IgD-negative memory B cell (primary cell): ENCODE measurements around the gene RAB30. TPM values are rescaled to one million over a fixed set of nuclear protein-coding genes. Genes with fewer than 3 reads are reported as not detected.

Source experiments
- H3K27ac Mint-ChIP-seq, 3 donors: one replicate each; pipeline ENCODE4 v1.8.0; 2020 to 2022; ENCODE audit warnings: mild to moderate bottlenecking in 3 of 3, mixed read lengths in 3 of 3, moderate library complexity in 1 of 3
- H3K27me3 Mint-ChIP-seq: one replicate; pipeline ENCODE4 v1.8.0; 2021; ENCODE audit warnings: mixed read lengths
- H3K36me3 Mint-ChIP-seq: one replicate; pipeline ENCODE4 v1.8.0; 2020; ENCODE audit warnings: mild to moderate bottlenecking, mixed read lengths
- H3K4me1 Mint-ChIP-seq, 3 donors: one replicate each; pipeline ENCODE4 v1.8.0; 2020 to 2022; ENCODE audit warnings: mixed read lengths in 3 of 3, mild to moderate bottlenecking in 1 of 3
- H3K4me3 Mint-ChIP-seq, 4 donors: one replicate each; pipeline ENCODE4 v1.8.0; 2020 to 2022; ENCODE audit warnings: mild to moderate bottlenecking in 4 of 4, mixed read lengths in 4 of 4, moderate library complexity in 3 of 4
- H3K9me3 Mint-ChIP-seq, 3 donors: one replicate each; pipeline ENCODE4 v1.8.0; 2020 to 2021; ENCODE audit warnings: mixed read lengths in 3 of 3, mild to moderate bottlenecking in 1 of 3
- polyA plus RNA-seq: library from polyadenylated mRNA; unstranded; fragments of 300-500 nt; fragmentation: Illumina TruSeq; gene quantifications from one replicate; pipeline ENCODE4 v1.2.3, GENCODE V29; 2021

The RAB30 gene
- polyA plus RNA-seq, 1 donor from 2014 or later: 39.4 TPM

DNA sequence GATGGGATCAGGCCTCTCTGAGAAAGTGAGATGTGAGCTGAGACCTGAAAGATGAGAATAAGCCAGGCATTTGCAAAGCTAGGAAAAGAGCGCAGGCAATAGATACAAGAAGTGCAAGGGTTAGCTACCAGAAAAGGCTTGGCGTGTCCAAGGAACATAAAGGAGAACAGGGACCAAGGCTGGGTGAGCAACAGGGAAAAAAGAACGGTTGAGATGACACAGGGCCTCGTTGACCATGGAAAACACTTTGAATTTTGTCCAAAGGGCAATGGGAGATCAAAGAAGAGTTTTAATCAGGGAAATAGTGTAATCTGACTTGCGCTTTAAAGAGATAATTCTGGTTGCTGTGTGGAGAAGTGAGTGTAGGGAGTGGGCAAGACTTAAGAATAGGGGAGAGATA, 35.0 kb downstream of the RAB30 start:
- Mint-ChIP-seq H3K27me3 (no peaks in the 10 kb centered on the region), H3K27ac (peak overlapping the region; percentile 2 to 87 (median 74)), H3K4me3 (peak overlapping the region in 2 of 4 donors; percentile 3 to 10), H3K36me3 (peaks cover 14% of the 10 kb centered on the region), H3K4me1 (peaks cover 60 to 66% (median 62%) of the 10 kb centered on the region in 3 donors), H3K9me3 (no peaks in the 10 kb centered on the region)

GRCh38 chr11:83035070-83035854, 36.4 kb downstream of the RAB30 start:
- peaks cover 52 to 63% (median 60%) of the 10 kb centered on the region in 3 donors for H3K4me1 Mint-ChIP-seq
- peaks cover 13% of the 10 kb centered on the region for H3K36me3 Mint-ChIP-seq
- H3K27me3 Mint-ChIP-seq: no peaks in the 10 kb centered on the region
- H3K4me3 Mint-ChIP-seq: peak overlapping the region in 3 of 4 donors; percentile 9 to 82 (median 72)
- peak overlapping the region; percentile 74 to 92 (median 87) for H3K27ac Mint-ChIP-seq
- H3K9me3 Mint-ChIP-seq: no peaks in the 10 kb centered on the region

- H3K36me3 Mint-ChIP-seq: peaks cover 8% of the 10 kb centered on the region
- H3K4me1 Mint-ChIP-seq: peaks cover 47 to 60% (median 57%) of the 10 kb centered on the region in 3 donors
- H3K27me3 Mint-ChIP-seq: no peaks in the 10 kb centered on the region
- H3K9me3 Mint-ChIP-seq: no peaks in the 10 kb centered on the region
- H3K27ac Mint-ChIP-seq: peak overlapping the region; percentile 6 to 74 (median 58)
- H3K4me3 Mint-ChIP-seq: peak overlapping the region in 3 of 4 donors; percentile 10 to 82 (median 20)
These were observed 37.1 kb downstream of the RAB30 start for GRCh38 chr11:83034673-83035014.

DNA sequence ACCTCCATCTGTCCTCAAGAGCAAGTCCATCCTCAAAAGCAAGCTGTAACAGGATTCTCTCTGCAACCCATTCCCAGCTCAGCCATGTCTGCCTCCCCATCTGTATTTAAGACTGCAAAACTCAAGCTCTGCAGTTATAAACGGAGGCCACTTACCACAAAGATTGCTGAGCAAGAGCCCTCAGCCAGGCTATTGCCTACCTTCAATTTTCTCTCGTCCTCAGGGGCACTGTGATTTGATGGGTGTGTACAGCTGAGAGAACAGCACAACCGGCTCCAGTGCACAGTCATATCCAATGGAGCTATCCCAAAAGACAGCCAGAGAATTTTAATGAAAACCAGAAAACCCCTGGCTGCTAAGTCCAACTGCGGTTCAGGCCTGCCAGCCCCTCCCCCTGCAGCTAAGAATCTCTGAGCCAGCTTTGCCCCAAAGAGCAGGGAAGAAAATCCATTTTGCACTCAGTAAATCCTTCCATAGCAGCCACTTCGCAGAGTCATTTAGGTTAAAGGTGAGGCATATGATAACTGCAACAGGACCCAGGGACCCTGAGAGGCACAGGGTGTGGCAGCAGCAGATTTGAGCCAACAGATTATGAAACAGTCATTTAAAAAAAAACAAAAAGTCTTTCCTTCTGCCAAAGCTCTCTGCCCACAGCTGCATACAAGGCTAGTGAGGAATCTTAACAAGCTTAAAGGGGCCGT, 37.6 kb downstream of the RAB30 start:
- Mint-ChIP-seq H3K27ac (peak overlapping the region; percentile 32 to 74 (median 58)), H3K4me3 (peak overlapping the region in 3 of 4 donors; percentile 10 to 82 (median 20)), H3K9me3 (no peaks in the 10 kb centered on the region), H3K27me3 (no peaks in the 10 kb centered on the region), H3K36me3 (peaks cover 4% of the 10 kb centered on the region), H3K4me1 (peaks cover 46 to 59% (median 57%) of the 10 kb centered on the region in 3 donors)

- peaks cover 51 to 63% (median 62%) of the 10 kb centered on the region in 3 donors for H3K4me1 Mint-ChIP-seq
- peak overlapping the region in 2 of 4 donors; percentile 1 to 82 for H3K4me3 Mint-ChIP-seq
- H3K27me3 Mint-ChIP-seq: no peaks in the 10 kb centered on the region
- no peaks in the 10 kb centered on the region for H3K9me3 Mint-ChIP-seq
- peaks cover 6% of the 10 kb centered on the region for H3K36me3 Mint-ChIP-seq
- H3K27ac Mint-ChIP-seq: peak overlapping the region in 1 of 3 donors; percentile 58
These were observed 38.3 kb downstream of the RAB30 start for GRCh38 chr11:83033371-83033770.

- Mint-ChIP-seq H3K36me3 (peaks cover 8% of the 10 kb centered on the region), H3K4me1 (peaks cover 59 to 72% (median 64%) of the 10 kb centered on the region in 3 donors)
These were observed 40.6 kb downstream of the RAB30 start for GRCh38 chr11:83031127-83031526.

DNA sequence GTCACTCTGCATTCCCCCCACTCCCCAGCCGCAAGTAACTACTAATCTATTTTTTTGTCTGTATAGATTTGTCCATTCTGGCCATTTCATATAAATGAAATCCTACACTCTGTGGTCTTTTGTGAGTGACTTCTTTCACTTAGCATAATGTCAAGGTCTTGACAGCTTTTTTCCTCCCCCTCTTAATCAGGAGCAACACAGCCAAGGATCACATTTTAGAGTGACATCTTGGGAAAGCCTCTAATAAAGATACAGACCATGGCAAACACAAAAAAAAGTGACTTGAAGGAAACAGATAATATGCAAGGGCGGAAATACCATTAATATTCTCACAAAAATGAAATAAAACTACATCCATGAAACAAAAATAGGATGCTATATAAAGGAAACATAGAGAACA, 43.9 kb downstream of the RAB30 start:
- H3K27me3 Mint-ChIP-seq: no peaks in the 10 kb centered on the region
- peak overlapping the region in 2 of 3 donors; percentile 27 to 74 for H3K27ac Mint-ChIP-seq
- H3K4me3 Mint-ChIP-seq: peak overlapping the region in 2 of 4 donors; percentile 72 to 75
- H3K36me3 Mint-ChIP-seq: peaks cover 10% of the 10 kb centered on the region
- peaks cover 55 to 68% (median 61%) of the 10 kb centered on the region in 3 donors for H3K4me1 Mint-ChIP-seq
- H3K9me3 Mint-ChIP-seq: no peaks in the 10 kb centered on the region

More at GRCh38 chr11:83031127-83031526, 40.6 kb downstream of the RAB30 start:
- H3K27ac Mint-ChIP-seq: no peak overlapping the region
- no peaks in the 10 kb centered on the region for H3K9me3 Mint-ChIP-seq
- no peak overlapping the region for H3K4me3 Mint-ChIP-seq
- H3K27me3 Mint-ChIP-seq: no peaks in the 10 kb centered on the region

DNA sequence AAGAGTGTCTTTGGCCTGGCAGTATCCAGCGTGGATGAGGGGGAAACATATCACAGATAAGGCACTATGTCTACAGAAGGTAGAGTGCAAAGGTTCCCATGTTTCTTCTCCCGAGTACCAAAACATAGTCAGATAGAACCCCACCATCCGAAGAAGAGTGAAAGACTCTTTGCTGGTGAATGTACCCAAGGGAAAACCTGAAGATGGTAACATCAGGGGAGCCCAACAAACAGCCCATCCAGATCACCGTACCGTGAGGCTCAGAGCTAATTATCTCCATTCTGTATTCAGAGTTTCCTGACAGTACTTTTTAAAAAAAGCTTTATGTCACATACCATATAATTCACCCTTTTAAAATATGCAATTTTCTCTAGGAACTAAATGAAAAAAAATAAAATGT, 44.4 kb downstream of the RAB30 start:
- Mint-ChIP-seq H3K27ac (peak overlapping the region in 1 of 3 donors; percentile 12), H3K4me1 (peaks cover 53 to 64% (median 56%) of the 10 kb centered on the region in 3 donors), H3K4me3 (peak overlapping the region in 2 of 4 donors; percentile 72 to 75)

GRCh38 chr11:83026229-83026628, 45.5 kb downstream of the RAB30 start:
- Mint-ChIP-seq H3K4me3 (peak overlapping the region in 1 of 4 donors; percentile 49), H3K4me1 (peaks cover 49 to 64% (median 53%) of the 10 kb centered on the region in 3 donors), H3K9me3 (no peaks in the 10 kb centered on the region), H3K36me3 (peaks cover 10% of the 10 kb centered on the region), H3K27me3 (no peaks in the 10 kb centered on the region), H3K27ac (no peak overlapping the region)

More for the DNA sequence above, 44.4 kb downstream of the RAB30 start:
- H3K27me3 Mint-ChIP-seq: no peaks in the 10 kb centered on the region
- H3K36me3 Mint-ChIP-seq: peaks cover 10% of the 10 kb centered on the region
- H3K9me3 Mint-ChIP-seq: no peaks in the 10 kb centered on the region

DNA sequence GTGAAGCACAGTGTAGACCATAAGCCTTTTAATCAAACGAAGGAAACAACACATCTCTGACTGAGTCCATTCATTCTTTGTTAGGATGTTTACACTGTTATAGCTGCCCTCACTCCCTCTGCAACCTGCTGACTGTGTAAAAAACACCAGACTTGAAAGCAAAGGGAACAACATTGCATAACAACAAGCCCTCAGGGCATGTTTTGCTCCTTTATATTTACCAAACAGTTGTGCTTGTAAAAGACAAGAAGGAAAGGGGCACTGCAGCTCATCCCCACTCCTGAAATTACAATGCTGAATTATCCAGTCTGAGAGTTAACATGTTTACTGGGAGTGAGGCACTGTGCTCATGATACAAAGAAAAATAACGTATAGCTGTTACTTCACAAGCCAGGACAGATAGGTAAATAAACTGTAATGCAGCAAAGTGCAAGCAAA, 46.4 kb downstream of the RAB30 start:
- peaks cover 8% of the 10 kb centered on the region for H3K36me3 Mint-ChIP-seq
- H3K4me3 Mint-ChIP-seq: no peak overlapping the region
- peaks cover 49 to 60% (median 53%) of the 10 kb centered on the region in 3 donors for H3K4me1 Mint-ChIP-seq

GRCh38 chr11:83024270-83024854, 47.3 kb downstream of the RAB30 start:
- Mint-ChIP-seq H3K27ac (peak overlapping the region in 1 of 3 donors; percentile 2), H3K4me1 (peaks cover 53 to 60% (median 54%) of the 10 kb centered on the region in 3 donors), H3K36me3 (peaks cover 8% of the 10 kb centered on the region)

More for the DNA sequence above, 46.4 kb downstream of the RAB30 start:
- no peak overlapping the region for H3K27ac Mint-ChIP-seq
- H3K27me3 Mint-ChIP-seq: no peaks in the 10 kb centered on the region
- no peaks in the 10 kb centered on the region for H3K9me3 Mint-ChIP-seq

GRCh38 chr11:83023410-83023809, 48.3 kb downstream of the RAB30 start:
- H3K4me1 Mint-ChIP-seq: peaks cover 56 to 61% (median 57%) of the 10 kb centered on the region in 3 donors
- H3K36me3 Mint-ChIP-seq: peaks cover 6% of the 10 kb centered on the region
- H3K27me3 Mint-ChIP-seq: no peaks in the 10 kb centered on the region
- H3K4me3 Mint-ChIP-seq: peak overlapping the region in 2 of 4 donors; percentile 43 to 74
- H3K27ac Mint-ChIP-seq: peak overlapping the region in 1 of 3 donors; percentile 41
- no peaks in the 10 kb centered on the region for H3K9me3 Mint-ChIP-seq

More at GRCh38 chr11:83024270-83024854, 47.3 kb downstream of the RAB30 start:
- Mint-ChIP-seq H3K4me3 (peak overlapping the region in 2 of 4 donors; percentile 35 to 47), H3K27me3 (no peaks in the 10 kb centered on the region), H3K9me3 (no peaks in the 10 kb centered on the region)

- H3K9me3 Mint-ChIP-seq: peaks cover 0 to 4% (median 0%) of the 10 kb centered on the region in 3 donors
- H3K36me3 Mint-ChIP-seq: peaks cover 8% of the 10 kb centered on the region
- H3K4me3 Mint-ChIP-seq: peak overlapping the region in 1 of 4 donors; percentile 55
- no peak overlapping the region for H3K27ac Mint-ChIP-seq
- H3K4me1 Mint-ChIP-seq: peaks cover 50 to 51% (median 50%) of the 10 kb centered on the region in 3 donors
- no peaks in the 10 kb centered on the region for H3K27me3 Mint-ChIP-seq
These were observed 49.9 kb downstream of the RAB30 start for GRCh38 chr11:83021780-83022125.

DNA sequence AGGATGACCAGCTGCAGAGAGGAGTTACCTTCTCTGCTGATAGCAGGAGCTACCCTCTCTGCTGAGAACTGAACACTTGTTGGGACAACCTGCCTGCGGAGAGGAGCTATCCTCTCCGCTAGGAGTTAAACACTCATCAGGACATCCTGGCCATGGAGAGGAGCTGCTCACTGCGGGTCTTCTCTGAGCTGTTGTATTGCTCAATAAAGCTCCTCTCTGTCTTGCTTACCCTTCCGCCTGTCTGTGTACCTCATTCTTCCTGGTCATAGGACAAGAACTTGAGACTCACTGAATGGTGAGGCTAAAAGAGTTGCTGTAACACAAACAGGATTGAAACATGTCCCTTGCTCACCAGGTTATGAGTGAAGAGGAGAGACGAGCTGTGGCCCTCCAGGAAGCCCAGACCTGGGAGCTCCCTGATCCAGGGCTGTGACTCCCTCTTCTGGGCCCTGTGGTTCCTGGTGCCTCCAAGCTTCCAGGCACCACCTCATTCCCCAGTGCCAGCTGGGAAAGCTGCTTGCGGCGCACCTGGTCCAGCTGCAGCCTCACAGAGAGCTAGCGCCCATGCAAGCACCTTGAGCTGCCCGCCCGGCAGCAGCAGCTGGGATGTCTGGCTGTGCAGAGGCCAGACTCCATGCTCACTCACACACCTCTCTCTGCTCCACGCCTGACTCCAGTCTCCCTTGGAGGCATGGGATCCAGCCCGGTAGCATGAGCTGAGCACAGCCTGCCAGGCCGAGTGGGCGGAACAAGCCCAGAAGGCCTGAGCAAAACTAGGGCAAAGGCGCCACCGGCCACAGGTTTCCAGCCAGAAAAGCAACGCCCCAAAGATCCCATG, 50.5 kb downstream of the RAB30 start:
- Mint-ChIP-seq H3K27ac (peak overlapping the region in 1 of 3 donors; percentile 54), H3K4me3 (no peak overlapping the region), H3K4me1 (peaks cover 46 to 50% (median 47%) of the 10 kb centered on the region in 3 donors), H3K9me3 (peaks cover 0 to 4% (median 0%) of the 10 kb centered on the region in 3 donors), H3K36me3 (peaks cover 5% of the 10 kb centered on the region), H3K27me3 (no peaks in the 10 kb centered on the region)
